Inflammatory macrophage (primary cell): Measurements from ENCODE around the gene GAGE12J.
"Not testable (repeated sequence)": the region's sequence is repeated elsewhere in the genome, so short reads cannot be mapped to it uniquely, and the experiment has no call there.

Experiments used
- DNase-seq, 2 donors: peaks; one replicate each; pipeline ENCODE4 v3.0.0-alpha.2; 2020 to 2022
- total RNA-seq, 18 experiments: gene quantifications; one replicate each; lab custom pipeline; 2026; ENCODE audit warnings: mixed read lengths in 6 of 18, inconsistent platforms in 2 of 18; lab: John Stamatoyannopoulos, UW

The GAGE12J gene
- 0 reads per million in 18 experiments for total RNA-seq

- DNase-seq, result not testable (repeated sequence)
These were observed at the start of gene GAGE12J for GRCh38 chrX:49321737-49322136. Gene GAGE12J, plus strand, starts transcription at chrX:49322037. Its CDS starts 1,157 bp downstream, at chrX:49323194.

- no peak for DNase-seq
These were observed 49.4 kb upstream of the GAGE12J start for GRCh38 chrX:49272421-49272820.

GRCh38 chrX:49273181-49273727 is 48.6 kb upstream of the GAGE12J start:
- DNase-seq, result no peak

GRCh38 chrX:49276207-49276606 is 45.6 kb upstream of the GAGE12J start:
- no peak for DNase-seq

GRCh38 chrX:49276671-49277534 is 44.9 kb upstream of the GAGE12J start:
- no peak for DNase-seq

GRCh38 chrX:49277535-49277830 is 44.4 kb upstream of the GAGE12J start:
- no peak for DNase-seq

- DNase-seq, result no peak
These were observed 43.8 kb upstream of the GAGE12J start for GRCh38 chrX:49278081-49278480.

GRCh38 chrX:49282647-49283011 is 39.2 kb upstream of the GAGE12J start:
- DNase-seq, result no peak

- no peak for DNase-seq
These were observed 37.6 kb upstream of the GAGE12J start for GRCh38 chrX:49284212-49284611.

GRCh38 chrX:49286136-49286535 is 35.7 kb upstream of the GAGE12J start:
- no peak for DNase-seq

- no peak for DNase-seq
These were observed 35.3 kb upstream of the GAGE12J start for GRCh38 chrX:49286581-49286980.

- no peak for DNase-seq
These were observed 34.2 kb upstream of the GAGE12J start for GRCh38 chrX:49287665-49288064.

GRCh38 chrX:49290215-49290614 is 31.6 kb upstream of the GAGE12J start:
- DNase-seq, result no peak

GRCh38 chrX:49291615-49292337 is 30.1 kb upstream of the GAGE12J start:
- peak; percentile 59 to 60 for DNase-seq

- DNase-seq, result no peak
These were observed 29.2 kb upstream of the GAGE12J start for GRCh38 chrX:49292400-49293362.

GRCh38 chrX:49299293-49299692 is 22.5 kb upstream of the GAGE12J start:
- DNase-seq, result not testable (repeated sequence)

GRCh38 chrX:49300703-49301102 is 21.1 kb upstream of the GAGE12J start:
- no peak for DNase-seq

- no peak for DNase-seq
These were observed 18.5 kb upstream of the GAGE12J start, which contains the start of gene GAGE10 for GRCh38 chrX:49303346-49303745. Gene GAGE10, plus strand, starts transcription at chrX:49303646. Its CDS starts 1,214 bp downstream, at chrX:49304860.

GRCh38 chrX:49307775-49308174 is 14.1 kb upstream of the GAGE12J start:
- not testable (repeated sequence) for DNase-seq

GRCh38 chrX:49308604-49309269 is 13.1 kb upstream of the GAGE12J start:
- peak; percentile 34 to 65 for DNase-seq

- no peak for DNase-seq
These were observed 12.3 kb upstream of the GAGE12J start for GRCh38 chrX:49309401-49309981.
